Fibroblast of skin of right biceps (primary cell): ENCODE measurements around the gene PALD1.

Experiments
- DNase-seq: peaks from one replicate; pipeline ENCODE4 v3.0.0-alpha.2; 2013

The PALD1 gene

DNA sequence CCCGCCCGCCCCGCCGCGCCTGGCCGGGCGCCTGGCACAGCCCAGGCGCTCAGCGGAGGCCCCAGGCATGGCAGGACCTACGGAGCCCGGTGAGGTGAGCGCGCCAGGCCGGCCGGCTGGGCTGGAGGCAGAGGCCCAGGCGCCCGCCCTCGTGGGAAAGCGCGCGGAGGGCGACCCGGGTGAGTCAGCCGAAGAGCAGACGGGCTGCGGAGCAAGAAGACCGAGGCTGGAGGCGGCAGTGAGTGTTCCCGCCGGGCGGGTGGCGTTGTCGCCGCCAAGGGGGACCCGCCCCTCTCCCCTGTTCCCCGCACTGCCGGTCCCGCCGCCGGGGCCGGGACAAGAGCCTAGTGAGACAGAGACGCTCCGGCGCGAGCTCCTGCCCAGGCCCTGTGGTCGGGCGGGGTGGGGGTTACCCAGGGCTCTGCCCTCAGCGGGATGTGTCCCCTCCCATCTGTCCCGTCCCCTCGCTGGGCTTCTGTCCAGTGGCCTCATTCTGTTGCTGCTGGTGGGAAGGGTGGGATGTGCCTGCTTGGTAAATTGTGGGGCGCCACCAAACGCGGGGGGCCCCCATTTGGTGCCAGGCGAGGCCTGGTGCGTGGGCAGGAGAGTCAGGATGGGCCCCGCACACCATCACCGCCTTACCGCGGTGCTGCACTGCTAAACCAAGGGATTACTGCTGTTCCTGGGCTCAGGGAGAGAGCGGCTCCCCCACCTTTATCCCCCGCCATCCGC lies 20.1 kb upstream of the PALD1 start:
- peak; percentile 74 for DNase-seq

DNA sequence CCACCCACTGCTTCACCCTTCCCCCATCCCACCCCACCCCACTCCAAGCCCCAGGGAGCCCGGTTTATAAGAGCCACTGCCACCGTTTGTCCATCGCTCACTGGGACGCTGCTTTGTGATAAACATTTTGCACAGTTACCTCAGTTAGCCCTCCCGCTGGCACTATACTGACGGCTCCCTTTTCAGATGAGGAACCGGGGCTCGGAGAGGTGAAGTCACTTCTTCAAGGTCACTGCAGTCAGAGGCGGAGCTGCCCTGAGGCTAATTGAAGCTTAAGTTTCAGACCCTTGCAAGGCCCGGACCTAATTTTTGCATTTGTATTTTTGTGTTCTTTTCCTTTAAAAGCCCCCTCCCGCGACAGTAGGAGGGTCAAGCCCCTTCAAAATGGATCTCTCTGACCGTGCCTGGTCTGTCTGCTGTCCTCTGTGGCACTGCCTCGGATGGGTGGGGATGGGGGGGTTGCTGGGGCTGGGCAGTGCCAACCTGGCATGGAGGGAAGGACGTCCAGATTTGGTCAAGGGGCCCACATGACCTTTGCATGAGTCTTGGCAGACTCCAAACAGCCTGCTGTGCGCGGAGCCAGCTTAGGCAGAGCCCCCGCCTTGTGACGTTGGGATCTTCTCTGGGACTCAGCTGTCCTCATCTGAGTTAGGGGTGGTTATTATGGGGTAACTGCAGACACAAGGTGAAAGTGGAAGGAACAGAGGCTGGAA lies 19.4 kb upstream of the PALD1 start:
- DNase-seq: no peak

DNA sequence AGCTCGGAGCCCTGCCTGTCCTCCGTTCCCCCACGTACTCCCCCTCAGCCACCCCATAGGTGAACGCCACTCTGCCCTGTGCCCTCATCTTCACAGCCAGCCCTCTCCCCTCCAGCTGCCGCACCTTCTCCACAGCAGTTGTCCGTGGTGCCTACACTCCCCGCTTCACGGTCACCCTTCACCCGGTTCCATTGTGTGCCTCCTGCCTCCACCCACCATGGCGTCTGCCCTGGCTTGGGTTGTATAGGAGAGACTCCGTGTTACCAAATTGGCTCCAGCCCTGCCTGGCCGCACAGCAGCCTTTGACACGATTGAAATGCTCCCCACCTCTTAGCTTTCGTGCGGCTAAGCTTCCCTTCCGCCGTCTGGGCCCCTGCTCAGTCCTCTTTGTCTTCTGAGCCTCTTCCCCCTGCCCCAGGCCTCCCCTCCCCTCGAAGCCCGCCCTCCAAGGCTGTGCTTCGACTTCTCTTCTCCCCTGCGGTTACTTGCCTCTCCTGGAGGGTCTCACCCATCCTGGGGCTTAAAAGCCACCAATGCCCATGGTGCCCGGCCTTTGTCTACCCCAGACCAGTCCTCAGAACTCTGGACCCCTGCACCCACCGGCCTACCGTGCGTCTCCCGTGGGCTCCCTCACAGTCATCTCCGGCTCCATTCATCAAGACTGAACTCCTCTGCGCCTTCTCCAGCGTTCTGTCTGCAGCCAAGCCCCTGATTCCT lies 18.6 kb upstream of the PALD1 start:
- DNase-seq: no peak

DNA sequence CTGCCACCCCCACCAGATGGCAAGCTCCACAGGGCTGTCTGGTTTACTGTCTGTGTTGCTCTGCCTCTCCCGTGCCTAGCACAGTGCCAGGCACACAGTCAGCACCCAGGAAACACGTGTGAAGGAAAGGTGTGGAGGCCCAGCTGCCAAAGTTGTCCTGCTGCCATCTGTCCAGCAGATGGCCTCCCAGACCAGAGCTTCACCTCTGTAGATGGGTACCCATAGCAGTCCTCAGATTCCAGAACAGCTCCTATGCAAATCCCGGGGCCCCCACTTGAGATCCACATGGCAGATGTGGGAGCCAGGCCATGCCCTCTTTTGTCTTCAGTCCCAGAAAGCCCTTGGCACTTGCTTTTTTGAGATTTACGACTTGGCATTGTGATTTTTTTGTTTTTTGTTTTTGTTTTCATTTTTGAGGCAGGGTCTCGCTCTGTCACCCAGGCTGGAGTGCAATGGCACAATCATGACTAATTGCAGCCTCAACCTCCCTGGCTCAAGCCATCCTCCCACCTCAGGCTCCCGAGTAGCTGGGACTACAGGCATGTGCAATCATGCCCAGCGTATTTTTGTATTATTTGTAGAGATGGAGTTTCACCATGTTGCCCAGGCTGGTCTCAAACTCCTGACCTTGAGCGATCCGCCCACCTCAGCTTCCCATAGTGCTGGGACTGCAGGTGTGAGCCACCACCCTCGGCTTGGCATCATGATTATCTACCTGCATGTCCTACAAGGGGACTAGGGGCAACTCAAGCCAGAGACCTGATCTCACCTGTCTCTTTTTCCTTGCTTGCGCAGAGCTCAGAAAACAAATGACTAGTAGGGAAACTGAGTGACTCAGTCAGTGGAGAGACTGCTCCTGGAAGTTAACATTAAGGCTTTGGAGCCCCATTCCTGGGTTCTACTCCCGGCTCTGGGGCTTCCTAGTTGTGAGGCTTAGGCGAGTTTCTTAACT lies 16.9 kb upstream of the PALD1 start:
- DNase-seq: peak; percentile 40

DNA sequence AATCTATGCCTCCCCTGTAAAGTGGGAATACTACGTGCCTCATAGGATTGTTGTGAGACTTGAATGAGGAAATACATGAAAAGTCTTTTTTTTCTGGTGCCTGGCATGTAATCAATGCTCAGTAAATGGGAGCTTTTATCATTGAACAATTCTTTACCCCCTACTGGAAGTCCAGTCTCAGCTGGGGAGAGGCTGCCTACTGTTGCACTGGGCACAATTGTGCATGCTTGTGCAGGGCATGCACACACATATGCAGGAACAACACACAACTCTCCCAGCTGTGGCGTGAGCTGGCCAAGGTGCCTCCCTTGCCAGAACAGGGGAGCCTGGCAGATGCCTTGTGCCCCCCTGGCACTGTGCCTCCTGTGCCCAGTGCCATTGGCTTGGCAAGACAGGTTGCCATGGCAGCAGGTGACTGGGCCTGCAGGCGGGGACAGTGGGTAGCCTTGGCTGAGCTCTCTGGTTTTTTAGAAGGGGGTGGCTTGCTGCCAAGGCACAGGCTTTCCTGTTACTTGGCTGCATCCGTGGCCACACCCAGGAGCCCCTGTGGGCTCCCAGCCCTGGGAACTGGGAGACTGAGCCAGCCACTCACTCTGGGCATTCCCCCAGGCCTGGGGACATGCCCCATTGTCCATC lies 16.1 kb upstream of the PALD1 start:
- no peak for DNase-seq

DNA sequence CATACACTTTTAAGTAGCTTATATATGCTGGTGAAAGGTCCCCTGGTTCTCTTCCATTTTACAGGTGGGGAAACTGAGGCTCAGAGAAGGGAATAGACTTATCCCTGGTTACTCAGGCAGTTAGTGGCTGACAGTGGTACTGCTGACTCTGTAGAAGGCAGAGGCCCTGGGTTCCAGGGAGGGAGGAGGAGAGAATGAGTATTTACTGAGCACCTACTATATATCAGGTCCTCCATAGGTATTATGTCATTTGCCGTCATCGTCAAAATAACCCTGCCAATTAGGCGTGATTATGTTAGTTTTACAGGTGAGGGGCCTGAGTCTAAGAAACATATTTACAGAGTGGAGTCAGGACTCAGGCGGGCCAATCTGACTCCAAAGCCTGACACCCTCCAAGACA lies 13.3 kb upstream of the PALD1 start:
- no peak for DNase-seq

DNA sequence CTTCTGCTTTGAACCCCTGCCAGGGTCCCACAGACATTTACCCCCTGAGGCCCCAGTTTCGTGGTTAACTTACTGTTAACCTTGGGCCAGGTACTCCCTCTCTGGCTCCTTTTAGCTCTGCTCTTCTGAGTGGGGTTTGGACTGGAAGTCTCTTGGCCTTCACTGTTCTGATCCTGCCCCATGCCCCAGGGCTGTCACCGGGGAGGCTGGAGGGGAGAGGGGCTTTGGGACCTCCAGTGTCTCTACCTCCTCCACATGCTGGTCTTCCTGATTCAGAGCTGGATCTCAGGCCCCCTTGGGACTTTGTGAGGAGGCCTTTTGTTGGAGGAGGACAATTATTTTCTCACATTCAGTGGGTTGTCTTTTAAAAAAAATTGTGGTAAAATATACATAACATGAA lies 12.7 kb upstream of the PALD1 start:
- no peak for DNase-seq

DNA sequence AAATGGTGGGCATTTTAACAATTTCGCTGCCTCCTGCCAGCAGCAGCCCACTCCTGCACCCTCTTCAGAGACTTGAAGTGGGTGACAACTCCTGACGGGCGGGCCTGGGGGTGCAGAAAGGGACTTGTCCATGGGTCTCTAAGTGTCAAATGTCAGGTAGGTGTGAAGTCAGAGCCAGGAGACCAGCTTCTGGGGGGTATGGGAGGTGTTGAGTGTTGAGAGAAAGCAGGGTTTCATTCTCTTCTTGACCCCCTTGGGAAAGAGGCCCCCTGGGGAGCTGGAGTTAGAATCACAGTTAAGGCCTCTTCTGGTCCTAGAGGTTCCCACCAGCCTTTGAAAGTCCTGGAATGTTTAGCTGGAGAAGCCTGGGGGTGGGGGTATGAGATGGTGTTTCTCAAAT lies 11.6 kb upstream of the PALD1 start:
- DNase-seq: no peak

DNA sequence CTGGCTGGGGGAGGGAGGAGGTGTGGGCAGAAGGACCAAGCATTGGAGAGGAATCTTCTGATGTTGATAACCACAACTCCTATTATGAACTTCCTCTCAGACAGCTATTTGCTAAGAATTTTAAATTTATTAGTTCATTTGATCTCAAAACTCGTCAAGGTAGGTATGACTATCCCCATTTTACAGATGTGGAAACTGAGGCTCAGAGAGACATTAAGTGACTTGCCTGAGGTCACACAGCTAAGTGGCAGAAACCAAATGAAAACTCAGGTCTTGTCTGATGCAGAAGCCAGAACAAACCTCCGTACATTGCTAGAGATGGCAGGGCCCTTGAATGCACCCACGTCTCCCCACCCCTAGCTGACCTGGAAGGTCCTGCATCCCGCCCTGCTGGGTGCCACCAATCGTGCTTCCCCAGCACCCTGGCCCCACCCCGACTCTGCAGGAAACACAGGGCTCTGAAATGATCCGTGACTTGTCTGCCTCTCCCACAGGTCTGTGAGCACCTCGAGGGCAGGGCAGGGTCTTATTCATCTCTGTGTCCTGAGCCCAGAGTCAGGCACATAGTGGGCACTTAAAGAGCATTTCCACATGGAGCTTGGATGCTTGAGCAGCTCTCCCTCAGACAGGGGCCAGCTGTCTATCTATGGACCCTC lies 5.6 kb upstream of the PALD1 start:
- DNase-seq: no peak

DNA sequence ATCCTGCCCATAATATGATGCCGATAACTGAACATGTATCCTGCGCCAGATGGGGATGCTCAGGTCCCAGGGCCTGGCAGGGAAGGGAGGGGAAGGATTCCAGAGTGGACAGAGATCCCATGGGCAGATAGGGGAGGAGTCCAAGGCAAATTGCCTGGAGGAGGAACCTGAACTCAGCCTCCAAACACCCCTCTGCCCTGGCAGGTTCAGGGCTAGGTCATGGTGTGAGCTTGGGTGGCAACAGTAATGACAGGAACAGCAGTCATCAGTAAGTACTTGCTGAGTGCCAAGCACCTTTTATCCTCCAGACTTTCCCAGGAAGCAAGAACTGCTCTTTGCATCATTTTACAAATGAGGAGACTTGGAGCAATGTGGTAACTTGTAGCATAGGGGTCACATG lies 3.8 kb upstream of the PALD1 start:
- DNase-seq: no peak

DNA sequence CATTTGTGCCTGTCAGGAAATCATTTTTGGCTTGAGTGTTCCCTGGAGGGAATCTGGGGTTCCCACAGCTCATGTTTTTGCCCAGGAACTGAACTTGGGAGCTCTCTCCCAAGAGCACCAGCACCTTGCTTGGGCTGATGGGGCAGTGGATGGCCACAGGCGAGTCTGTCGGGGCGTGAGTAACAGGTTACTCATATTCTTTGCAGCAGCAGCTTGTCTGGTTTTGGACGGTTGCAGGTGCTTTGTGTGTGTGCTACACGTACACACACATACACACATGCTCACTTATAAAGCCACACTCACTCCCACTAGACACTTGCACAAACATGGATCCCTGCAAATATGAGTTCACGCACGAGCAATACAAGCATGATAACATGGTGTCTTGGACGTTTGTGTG lies 2.9 kb upstream of the PALD1 start:
- no peak for DNase-seq

DNA sequence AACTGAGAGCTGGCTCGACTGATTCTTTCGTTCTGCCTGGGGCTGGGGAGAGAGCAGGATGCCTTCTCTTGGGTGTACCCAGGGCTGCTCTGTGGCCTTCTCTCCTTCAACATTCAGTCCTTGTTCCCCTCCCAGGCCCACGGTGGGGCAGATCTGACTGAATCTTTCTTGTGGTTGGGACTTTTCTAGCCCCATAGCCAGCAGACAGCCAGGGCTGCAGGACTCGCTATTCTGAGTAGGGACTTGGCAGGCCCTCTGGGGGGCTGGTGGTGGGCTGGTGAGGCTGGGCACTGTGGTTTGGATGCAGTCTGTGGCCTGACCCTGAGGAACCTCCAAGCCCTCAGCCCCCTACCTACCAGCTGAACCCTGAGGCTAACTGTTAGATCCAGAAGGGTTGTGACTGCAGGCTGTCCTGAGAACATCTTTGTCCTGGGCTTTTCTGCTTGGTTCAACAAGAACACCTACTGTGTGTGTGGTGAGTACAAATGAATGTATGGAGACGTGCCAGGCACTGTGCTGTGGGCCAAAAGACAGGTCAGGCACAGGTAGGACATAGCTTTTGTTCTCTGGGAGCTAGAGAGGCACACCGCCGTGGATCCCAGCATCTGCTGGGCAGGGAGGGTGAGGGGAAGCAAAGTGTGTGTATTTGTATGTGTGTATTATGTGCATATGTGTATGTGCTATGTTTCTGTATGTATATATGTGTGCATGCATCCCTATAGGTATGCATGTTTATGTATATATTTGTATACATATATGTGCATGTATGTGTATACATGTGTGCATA lies 2.1 kb upstream of the PALD1 start:
- no peak for DNase-seq

DNA sequence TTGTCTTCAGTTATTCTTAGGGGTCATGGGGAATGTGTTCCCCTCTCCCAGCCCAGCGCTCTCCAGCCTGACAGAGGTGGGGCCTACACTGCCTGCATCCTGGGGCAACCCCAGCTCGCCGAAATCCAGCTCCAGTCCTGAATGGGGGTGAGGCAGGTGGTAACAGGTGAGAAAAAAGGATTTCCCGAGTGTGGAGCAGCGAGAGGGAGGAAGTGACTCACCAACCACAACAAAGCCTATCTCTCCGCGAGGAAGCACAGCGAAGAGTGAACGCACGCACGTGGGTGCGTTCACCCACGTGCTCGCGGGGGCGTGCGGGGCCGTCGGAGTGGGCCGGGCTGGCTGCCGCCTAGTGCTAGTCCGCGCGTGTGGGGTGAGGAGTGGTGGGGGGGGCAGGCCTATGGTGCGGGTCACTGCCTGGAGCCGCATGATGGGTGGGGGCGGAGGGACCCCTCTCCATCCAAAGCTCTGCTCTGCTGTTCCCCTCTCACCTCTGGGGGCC lies 855 bp upstream of the PALD1 start:
- DNase-seq: peak; percentile 13

DNA sequence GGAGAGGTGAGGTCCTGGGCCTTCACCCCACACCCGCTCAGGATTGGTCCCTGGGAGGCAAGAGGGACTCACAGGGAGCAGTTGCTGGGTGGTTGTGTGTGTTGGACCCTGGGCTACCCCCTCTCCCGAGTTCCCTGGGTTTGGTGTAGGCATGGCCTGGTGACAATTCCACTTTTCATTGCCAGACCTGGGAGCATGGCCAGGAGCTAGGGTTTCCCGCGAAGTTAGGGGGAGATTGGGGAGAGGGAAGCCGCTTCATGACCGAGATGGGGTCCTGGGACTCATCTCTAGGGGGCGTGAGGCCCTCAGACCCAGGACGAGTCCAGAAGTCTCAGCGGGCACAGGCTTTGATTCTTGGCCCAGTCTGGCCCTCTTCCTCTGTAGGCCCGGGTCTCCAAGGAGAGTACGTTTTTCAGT lies 606 bp downstream of the PALD1 start:
- no peak for DNase-seq

DNA sequence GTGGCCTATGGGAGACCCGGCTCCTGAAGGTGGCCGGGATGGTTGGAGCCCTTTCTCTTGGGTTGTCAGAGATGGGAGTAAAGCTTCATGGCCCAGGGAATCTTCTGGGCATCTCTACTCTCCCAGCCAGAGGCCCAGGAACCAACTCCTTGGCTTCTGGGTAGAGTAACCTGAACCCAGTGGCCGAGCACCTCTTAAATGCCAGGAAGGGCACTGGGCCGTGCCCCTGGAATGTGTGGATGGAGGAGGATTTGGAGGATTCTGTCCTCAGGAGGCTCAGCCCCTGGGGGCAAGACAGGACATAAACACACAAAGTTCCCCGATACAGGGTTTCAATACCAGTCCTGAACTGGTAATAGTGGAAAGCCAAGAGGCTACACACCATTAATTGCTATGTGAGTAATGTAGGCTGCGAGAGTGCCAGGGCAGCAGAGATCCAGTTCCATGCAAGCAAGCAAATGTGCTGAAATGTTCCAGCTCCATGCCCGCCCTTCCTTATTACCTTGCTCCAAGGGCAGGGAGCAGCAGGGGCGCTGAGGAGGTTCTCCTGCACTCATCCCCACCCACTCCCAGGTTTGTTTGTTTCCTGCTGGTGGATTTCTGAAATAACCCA lies 1.2 kb downstream of the PALD1 start:
- DNase-seq: no peak

DNA sequence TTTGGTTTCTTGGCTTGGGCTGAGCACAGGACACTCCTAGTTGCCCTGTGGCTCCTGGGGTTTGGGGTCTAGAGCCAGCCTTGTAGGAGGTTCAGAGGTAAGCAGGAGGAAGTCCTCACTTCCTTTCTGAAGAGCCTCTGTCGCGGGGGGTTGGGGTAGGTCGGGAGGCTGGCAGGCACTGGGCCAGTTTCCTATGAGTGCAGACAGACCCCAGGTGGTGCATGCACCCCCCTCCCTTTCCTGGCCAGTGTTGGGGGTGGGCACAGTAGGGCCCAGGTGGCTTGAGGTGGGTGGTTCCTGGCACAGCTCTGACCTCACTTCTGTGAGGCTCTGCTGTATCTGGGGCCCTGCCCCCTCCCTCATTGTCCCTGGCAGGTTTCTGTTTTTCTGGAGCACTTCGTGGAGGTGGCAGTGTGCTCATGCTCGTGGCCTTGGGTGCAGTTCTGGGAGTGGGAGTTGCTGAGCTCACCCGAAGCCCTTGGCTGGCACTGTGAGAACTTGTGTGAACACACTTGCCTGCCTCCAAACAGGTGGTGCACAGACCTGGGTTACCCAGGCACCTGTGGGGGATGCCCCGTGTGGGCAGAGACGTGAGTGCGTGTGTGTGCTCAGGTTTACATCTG lies 1.8 kb downstream of the PALD1 start:
- no peak for DNase-seq

DNA sequence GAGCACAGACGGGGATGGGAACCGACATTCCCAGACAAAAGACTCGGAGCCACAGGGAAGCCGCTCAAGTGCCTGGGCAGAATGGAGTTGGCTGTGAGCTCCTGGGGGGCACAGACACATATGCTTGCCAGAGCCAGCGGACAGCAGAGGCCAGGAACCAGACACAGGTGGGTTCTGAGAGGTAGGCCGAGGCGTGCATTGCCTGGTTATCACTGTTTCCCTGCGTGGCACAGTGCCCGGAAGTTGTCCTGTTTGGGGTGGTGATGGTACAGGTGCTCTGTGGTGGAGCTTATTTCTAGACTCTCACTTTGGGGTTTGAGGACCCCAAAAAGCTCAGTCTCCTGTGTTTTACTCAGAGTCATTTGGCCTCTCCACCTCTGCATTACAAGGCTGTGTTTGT lies 2.5 kb downstream of the PALD1 start:
- DNase-seq: no peak

DNA sequence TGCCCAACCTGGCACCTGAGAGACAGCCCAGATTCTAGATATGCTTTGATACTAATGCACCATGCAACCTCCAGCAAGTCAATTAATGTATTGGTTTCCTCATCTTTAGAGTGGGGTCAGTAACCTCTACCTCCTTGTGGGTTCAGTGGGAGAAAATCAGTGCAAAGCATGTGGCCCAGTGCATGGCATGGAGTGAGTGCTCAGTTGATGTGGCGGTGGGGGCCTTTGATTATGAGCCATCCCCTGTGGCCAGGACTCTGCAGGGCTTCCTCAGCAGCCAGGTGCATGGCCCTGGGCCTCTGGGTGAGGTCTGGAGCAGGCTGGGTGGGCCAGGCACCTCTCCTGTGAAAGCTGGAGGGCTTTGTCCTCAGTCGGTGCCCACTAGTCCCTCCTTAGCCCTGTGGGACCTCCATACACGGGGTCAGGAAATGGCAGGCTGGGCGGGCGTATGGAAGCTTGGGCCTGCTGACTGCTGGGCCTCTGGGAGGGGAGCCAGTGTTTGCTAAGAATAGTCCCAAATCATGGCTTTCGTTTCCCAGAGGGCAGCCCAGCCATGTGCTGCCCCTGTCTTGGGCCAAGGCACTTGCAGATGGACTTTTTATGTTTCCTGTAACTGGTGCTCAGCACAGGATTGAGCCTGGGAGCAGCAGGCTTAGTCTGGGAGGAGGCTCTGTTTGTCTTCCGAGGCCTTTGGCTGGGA lies 3.4 kb downstream of the PALD1 start:
- DNase-seq: no peak
